Body of pancreas (tissue), 4 donors: Measurements from ENCODE around the gene DUXB. TPM values are rescaled to one million over a fixed set of nuclear protein-coding genes. Genes with fewer than 3 reads are reported as not detected.

Experiments
- ATAC-seq: fragments of 150-250 bp; one replicate; pipeline ENCODE4 v1.9.1; 2016
- DNase-seq, 4 donors: peaks; one replicate each; pipeline ENCODE4 v3.0.0-alpha.2; 2019
- H3K27ac ChIP-seq, 4 donors: fragments of 200-600 bp; sonication (generic); 1 replicate in 3 of 4; 2 replicates in 1 of 4; pipeline versions ENCODE4 v1.5.1 to v1.6.1; 2016 to 2019; ENCODE audit warnings: mild to moderate bottlenecking in 1 of 4, mixed read lengths in 1 of 4, moderate library complexity in 1 of 4
- H3K27me3 ChIP-seq, 2 donors: fragments of 200-600 bp; sonication (generic); one replicate each; pipeline ENCODE4 v1.6.0; 2016; ENCODE audit warnings: mild to moderate bottlenecking in 1 of 2
- H3K36me3 ChIP-seq, 2 donors: fragments of 200-600 bp; sonication (generic); replicated peaks in 1 of 2; 2 replicates each; pipeline ENCODE4 v1.5.1; 2016; ENCODE audit warnings: low read depth in 2 of 2; ENCODE audit not compliant: insufficient read depth in 1 of 2
- H3K4me1 ChIP-seq: fragments of 200-600 bp; sonication (generic); one replicate; pipeline ENCODE4 v1.6.0; 2016
- H3K4me3 ChIP-seq, 2 donors: fragments of 200-600 bp; sonication (generic); 1 replicate in 1 of 2; 2 replicates in 1 of 2; pipeline ENCODE4 v1.5.1; 2016 to 2019
- H3K9me3 ChIP-seq, 3 donors: fragments of 200-600 bp; sonication (generic); 1 replicate in 2 of 3; 2 replicates in 1 of 3; pipeline ENCODE4 v1.5.1; 2016
- POLR2A ChIP-seq, 3 donors: fragments of 450-650 bp; IDR thresholded peaks; one replicate each; pipeline ENCODE4 v1.6.1; 2016; ENCODE audit warnings: antibody characterized with exemption in 3 of 3, mild to moderate bottlenecking in 2 of 3
- WGBS, 2 donors: methylation state at CpG; one replicate each; pipeline ENCODE4 v1.1.5; 2017; 5-methylcytosine and 5-hydroxymethylcytosine counted together
- intact Hi-C: fragments of 100-400 bp; cut with DNase I; formaldehyde crosslinking; loops from one replicate; pipeline ENCODE4 v1.15.1; 2023
- total RNA-seq, 2 donors: library from RNA; depleted of rRNA; stranded (reverse); fragments of >200 nt; gene quantifications; one replicate each; pipeline ENCODE4 v1.1.0, GENCODE V29; 2016
- TF ChIP-seq, protein P1 (sequence below), 7 experiments: fragments of 450-650 bp in 4 of 7; fragments of 200-600 bp in 3 of 7; sonication (generic) in 3 of 7; IDR thresholded peaks; one replicate each; pipeline ENCODE4 v1.5.1; 2016 to 2019; ENCODE audit warnings: antibody characterized with exemption in 7 of 7

The DUXB gene
- total RNA-seq, 2 donors from 2014 or later: not detected

DNA sequence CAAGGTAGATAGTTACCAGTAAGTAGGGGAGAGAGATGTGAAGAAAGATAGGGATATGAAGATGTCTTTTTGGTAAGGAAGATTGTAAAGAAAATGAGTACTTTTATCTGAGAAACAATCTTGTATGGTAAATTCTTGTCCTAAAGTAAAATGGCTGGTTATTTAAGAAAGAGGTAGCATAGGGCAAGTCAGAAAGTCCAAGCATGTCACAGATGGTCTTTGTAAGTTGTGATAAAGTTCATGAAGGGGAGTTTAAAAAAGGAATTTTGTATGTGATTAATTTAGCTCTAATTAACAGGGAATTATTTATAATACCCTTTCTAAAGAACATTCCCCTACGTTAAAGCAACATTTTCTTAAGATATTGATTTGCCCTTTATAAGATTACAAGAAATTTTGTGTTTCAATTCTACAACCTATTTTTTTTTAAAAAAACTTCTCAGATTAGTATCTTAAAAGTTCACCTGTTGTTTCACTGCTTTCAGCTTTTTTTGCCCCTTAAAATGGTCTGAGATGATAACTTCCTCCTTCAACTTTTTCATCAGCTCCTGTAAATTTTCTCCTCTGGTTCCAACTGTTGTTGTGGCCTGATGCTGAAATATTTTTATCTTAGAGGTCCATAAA, 41.3 kb upstream of the DUXB start:
- H3K27ac ChIP-seq: no peak overlapping the region
- no peaks in the 10 kb centered on the region for H3K9me3 ChIP-seq
- WGBS, 2 donors: 51 to 67% methylated on average over 1 of the region's 1 CpG
- TF ChIP-seq, protein P1, sequence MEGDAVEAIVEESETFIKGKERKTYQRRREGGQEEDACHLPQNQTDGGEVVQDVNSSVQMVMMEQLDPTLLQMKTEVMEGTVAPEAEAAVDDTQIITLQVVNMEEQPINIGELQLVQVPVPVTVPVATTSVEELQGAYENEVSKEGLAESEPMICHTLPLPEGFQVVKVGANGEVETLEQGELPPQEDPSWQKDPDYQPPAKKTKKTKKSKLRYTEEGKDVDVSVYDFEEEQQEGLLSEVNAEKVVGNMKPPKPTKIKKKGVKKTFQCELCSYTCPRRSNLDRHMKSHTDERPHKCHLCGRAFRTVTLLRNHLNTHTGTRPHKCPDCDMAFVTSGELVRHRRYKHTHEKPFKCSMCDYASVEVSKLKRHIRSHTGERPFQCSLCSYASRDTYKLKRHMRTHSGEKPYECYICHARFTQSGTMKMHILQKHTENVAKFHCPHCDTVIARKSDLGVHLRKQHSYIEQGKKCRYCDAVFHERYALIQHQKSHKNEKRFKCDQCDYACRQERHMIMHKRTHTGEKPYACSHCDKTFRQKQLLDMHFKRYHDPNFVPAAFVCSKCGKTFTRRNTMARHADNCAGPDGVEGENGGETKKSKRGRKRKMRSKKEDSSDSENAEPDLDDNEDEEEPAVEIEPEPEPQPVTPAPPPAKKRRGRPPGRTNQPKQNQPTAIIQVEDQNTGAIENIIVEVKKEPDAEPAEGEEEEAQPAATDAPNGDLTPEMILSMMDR (IDR thresholded peaks at IDR 0.05): no peak
- no peak for TF ChIP-seq POLR2A (IDR thresholded peaks at IDR 0.05)
- H3K27me3 ChIP-seq: no peaks in the 10 kb centered on the region
- DNase-seq (no peak), ATAC-seq (no peak)
- no peaks in the 10 kb centered on the region for H3K36me3 ChIP-seq
- no peak overlapping the region for H3K4me3 ChIP-seq
- intact Hi-C loops: no loop called here
- H3K4me1 ChIP-seq: no peaks in the 10 kb centered on the region

DNA sequence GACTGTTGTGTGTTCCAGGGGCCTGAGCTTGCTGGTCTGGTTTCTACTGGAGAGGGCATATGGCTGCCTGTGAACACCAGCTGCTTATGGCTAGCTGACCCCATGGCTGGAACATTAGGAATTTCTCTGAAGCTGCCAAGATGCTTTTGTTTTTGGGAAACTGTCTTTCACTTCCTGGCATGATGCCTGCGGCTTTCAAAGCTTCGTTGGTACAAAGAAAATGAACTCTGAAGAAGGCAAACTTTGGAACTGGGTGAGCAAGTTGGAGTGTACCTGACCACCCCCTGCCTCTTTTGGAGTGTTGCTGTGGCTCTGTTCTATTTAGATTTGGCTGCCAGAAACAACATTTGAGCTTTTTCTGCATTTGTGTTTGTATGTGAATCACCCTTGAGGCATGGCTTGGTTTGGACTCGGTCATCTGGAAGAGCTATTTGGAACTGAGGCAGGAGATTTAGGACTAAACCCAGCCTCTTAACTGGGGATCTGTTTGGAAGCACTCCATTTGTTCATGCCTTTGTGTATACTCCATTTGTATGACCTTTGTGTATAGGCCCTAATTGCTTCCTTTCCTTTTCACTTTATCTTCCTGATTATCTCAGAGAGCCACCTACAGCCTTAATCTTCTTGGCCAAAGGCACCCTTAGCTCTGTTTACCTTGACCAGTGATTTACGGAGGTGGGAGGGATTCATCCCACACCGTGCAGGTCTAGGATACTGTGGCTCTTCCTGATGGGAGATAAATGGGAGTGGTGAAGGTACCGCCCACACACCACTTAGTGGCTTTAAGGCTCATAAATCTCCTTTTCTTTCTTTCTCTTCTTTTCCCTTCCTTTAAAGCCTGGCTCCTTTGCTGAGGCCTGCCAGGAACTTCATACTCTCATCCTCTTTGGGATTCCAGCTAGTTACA, 32.3 kb upstream of the DUXB start:
- Histone ChIP-seq H3K27me3 (no peaks in the 10 kb centered on the region), H3K4me3 (no peak overlapping the region), H3K4me1 (peaks cover 8% of the 10 kb centered on the region), H3K27ac (no peak overlapping the region), H3K36me3 (no peaks in the 10 kb centered on the region), H3K9me3 (no peaks in the 10 kb centered on the region)
- no peak for ATAC-seq
- intact Hi-C loops: no loop called here
- DNase-seq: peak in 1 of 4 donors; percentile 16
- WGBS, 2 donors: 53 to 63% methylated on average over 6 of the region's 6 CpGs
- TF ChIP-seq, protein P1 (IDR thresholded peaks at IDR 0.05): no peak
- no peak for TF ChIP-seq POLR2A (IDR thresholded peaks at IDR 0.05)

DNA sequence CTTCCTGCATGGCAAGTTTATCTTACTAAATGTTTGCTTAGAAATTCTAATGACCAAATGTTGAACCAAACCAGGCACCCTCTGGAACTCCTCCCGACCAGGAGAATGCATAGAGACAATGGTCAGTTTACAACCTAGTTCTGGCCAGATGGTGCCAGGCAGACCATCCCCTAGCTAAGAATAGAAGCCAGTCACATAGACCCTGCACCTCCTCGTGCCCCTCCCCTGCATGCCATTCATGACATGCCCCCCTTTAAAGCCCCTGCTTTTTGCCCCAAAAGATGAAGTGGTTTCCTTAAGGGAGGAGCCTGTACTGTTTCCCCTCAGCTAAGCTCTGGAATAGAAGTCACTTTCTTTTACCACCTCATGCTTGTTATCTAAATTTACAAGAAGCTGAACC, 31.6 kb upstream of the DUXB start:
- no peak for ATAC-seq
- 54 to 59% methylated on average over 2 of the region's 2 CpGs for WGBS, 2 donors
- no peak for TF ChIP-seq POLR2A (IDR thresholded peaks at IDR 0.05)
- TF ChIP-seq, protein P1 (IDR thresholded peaks at IDR 0.05): no peak

DNA sequence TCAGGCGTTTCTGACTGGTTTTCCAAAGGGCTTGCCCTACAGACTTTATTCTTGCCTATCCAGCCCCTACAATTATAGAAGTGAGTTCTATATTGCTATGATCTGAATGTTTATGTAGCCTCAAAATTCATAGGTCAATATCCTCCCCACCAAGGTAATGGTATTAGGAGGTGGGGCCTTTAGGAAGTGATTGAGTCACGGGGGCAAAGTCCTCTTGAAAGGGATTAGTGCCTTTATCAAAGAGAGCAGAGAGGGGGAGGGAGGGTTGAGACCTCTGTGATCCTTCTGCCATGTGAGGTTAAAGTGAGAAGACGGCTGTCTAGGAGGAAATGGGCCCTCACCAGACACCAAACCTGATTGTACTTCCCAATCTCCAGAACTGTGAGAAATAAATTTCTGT, 26.0 kb upstream of the DUXB start:
- 37 to 46% methylated on average over 3 of the region's 3 CpGs for WGBS, 2 donors
- H3K27ac ChIP-seq: no peak overlapping the region
- no peaks in the 10 kb centered on the region for H3K36me3 ChIP-seq
- H3K4me3 ChIP-seq: no peak overlapping the region
- peaks cover 4% of the 10 kb centered on the region for H3K4me1 ChIP-seq
- intact Hi-C loops: no loop called here
- TF ChIP-seq POLR2A (IDR thresholded peaks at IDR 0.05): no peak
- TF ChIP-seq, protein P1 (IDR thresholded peaks at IDR 0.05): no peak
- DNase-seq: peak in 1 of 4 donors; percentile 8
- no peaks in the 10 kb centered on the region for H3K9me3 ChIP-seq
- no peaks in the 10 kb centered on the region for H3K27me3 ChIP-seq
- no peak for ATAC-seq

More for the DNA sequence above, 31.6 kb upstream of the DUXB start:
- Histone ChIP-seq H3K4me3 (no peak overlapping the region), H3K9me3 (no peaks in the 10 kb centered on the region), H3K27ac (no peak overlapping the region), H3K27me3 (no peaks in the 10 kb centered on the region), H3K4me1 (peaks cover 8% of the 10 kb centered on the region), H3K36me3 (no peaks in the 10 kb centered on the region)
- no peak for DNase-seq
- intact Hi-C loops: no loop called here
